Measurements from ENCODE around the gene COX5B.
"Not testable (repeated sequence)": the region's sequence is repeated elsewhere in the genome, so short reads cannot be mapped to it uniquely, and the experiment has no call there.

The COX5B gene

DNA sequence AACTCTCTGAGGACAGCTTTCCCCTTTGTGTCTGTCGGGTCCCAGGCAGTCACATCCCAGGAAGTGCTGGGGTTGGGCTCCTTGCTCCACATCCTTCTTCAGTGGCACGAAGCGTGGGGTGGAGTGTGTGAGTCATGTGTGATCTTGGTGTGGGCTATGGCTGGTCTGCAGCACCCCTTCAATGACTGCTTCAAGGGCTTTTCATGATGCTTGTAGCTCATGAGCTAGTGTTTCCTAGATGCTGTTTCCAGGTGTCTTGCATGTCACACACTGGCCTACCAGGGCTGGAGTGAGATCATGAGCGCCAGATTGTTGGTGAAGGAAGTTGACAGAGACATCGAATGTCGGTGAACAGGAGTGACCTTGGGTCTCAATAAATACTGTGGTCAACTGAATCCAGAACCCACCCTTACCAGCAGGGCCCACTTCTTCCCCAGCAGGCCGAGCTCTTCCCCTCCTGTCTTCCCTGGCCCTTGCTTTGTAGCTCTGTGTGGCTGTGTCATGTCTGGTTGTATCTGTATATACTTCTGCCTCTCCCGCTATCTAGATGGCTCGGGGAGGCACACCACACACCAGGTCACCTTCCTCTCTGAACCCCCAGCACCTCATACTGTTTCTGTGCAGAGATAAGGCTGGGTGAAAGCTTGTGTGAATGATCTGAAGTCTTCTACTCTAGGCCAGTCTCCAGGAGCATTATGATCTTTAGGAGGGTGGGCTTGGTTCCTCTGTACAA is 27.5 kb downstream of the COX5B start:
- DNase-seq (ENCODE audit: low read depth), result no peak

DNA sequence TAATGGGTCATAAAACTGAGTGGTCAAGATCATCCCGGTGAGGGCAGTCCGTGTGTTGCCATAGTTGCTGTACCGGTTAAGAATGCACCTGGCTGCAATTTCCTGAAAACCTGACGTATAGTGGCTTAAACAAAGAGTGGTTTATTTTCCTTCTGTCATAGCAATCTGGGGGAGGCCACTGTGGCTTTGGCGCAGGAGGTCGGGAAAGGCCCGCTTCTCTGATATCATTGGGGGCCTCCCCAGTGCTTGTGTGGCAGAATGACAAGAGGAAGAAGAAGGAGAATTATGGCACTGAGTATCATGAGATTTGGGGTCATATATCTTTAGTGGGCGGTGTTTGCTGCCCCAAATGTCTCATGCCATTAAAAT is 28.0 kb downstream of the COX5B start:
- DNase-seq (ENCODE audit: low read depth), result no peak

DNA sequence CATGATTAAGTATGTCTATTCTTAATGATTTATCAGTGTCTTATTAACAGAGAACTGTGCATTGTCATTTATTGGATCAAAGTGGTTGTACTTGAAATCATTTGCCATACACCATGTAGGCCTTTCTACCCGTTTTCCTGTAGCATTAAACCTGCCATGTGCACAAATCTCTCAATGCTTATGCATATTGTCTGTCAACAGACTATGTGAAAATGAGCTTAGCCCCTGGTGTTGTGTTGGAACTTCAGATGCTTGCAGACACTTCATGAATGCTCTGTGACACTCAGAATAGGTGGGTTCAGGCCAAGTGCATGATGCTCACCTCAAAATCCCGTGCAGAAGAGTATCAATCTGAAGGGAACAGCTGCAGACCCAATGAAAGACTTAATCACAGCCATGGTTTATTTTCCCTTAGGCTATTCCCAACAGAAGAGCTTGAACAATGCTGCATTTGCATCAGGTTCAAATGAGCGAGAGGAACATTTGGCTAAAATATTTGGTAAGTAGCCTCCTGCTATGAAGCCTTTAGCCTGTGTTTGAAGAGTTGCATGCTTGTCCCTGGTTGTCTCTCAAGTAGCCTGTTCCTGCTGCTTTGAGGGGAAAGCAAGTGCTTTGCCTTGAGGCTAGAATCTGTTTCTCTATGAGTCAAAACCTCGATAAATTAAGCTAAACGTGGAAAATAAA is 29.7 kb downstream of the COX5B start:
- no peak for DNase-seq (ENCODE audit: low read depth)

DNA sequence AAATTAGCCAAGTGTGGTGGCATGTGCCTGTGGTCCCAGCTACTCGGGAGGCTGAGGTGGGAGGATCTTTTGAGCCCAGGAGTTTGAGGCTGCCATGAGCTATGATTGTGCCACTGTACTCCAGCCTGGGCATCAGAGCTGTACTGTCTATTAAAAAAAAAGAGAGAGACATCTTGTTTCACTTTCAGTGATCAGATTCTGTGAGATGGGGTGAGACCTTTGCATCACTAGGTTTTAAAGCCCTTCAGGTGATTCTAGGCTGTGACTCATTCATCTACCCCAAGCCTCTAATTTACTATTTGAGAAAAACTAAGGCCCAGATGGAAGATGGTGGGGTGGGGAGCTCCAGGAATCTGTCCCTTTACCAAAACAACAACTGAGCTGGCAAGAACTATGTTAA is 30.8 kb downstream of the COX5B start:
- DNase-seq (ENCODE audit: low read depth), result no peak

DNA sequence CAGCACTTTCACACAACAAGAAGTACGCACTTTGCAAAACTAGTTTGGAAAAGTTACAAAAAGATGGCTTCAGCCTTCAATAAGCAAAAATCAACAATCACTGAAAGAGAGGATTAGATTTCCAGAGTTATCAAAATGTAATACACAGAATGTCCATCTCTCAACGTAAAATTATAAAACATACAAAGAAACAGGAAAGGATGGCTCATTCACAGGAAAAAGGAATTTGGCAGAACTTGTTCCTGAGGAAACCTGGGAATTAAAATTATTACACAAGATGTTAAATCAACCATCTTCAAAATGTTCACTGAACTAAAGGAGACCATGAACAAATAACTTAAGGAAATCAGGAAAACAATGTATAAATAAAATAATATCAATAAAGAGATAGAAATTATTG is 31.6 kb downstream of the COX5B start:
- no peak for DNase-seq (ENCODE audit: low read depth)

DNA sequence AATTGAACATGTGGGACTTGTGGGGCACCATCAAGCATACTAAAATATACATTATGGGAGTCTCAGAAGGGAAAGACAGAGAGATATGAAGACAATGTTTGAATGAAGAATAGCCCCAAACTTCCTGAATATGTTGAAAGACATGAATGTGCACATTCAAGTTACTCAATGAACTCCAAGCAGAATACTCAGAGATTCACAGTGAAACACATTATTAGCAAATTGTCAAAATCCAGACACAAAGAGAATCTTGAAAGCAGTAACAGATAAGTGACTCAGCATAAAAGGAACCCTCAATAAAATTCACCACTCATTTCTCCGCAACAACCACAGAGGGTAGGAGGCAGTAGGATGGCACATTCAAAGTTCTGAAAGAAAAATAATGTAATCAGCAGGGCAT is 32.4 kb downstream of the COX5B start:
- no peak for DNase-seq (ENCODE audit: low read depth)

DNA sequence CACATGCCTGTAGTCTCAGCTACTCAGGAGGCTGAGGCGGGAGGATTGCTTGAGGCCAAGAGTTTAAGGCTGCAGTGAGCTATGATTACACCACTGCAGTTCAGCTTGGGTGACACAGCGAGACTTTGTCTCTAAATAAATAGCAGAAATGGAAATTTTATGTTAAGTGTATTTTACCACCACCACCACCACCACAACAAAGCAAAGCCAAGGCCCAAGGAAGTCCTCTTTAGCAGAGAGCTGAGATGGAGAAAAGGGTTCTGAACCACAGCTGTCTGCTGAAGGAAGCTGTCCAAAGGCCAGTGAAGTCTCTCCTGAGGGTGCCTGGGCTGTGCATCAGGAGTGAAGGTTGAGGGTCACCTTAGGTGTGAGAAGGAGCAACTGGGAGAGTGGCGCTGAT is 41.4 kb downstream of the COX5B start:
- DNase-seq (ENCODE audit: low read depth), result not testable (repeated sequence)

DNA sequence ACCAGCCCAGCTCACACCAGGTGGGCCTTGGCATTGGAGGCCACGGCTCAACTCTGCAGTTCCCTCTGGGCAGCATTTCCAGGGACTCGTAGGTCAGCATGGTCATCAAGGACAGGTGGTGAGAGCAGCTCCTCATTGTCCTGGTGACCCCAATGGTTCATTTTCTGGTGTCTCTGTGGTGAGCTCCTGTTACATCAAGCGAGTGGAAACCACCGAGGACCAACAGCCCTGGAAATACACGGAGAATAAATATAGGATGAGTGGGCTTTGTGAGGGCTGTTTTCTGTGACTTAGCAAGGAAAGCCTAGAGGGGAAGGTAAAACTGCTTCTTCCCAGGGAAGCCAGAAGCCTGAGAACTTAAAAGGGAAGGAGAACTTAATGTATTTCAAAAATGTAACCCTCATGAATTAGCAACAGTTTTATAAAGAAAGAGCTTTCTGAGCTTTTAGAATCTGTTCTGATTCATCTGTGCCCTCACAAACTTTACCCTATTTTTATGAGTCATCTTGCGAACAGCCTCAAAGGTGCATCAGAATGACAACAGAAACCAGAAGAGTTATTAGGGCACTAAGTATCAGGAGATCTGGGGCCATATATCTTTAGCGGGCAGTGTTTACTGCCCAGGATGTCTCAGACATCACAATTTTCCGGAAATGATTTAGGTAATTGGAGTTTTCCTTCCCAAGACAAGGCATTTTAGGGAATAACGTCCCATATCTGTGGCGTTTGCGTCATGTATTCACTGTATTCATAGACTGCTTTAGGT is 42.4 kb downstream of the COX5B start:
- DNase-seq (ENCODE audit: low read depth), result no peak

DNA sequence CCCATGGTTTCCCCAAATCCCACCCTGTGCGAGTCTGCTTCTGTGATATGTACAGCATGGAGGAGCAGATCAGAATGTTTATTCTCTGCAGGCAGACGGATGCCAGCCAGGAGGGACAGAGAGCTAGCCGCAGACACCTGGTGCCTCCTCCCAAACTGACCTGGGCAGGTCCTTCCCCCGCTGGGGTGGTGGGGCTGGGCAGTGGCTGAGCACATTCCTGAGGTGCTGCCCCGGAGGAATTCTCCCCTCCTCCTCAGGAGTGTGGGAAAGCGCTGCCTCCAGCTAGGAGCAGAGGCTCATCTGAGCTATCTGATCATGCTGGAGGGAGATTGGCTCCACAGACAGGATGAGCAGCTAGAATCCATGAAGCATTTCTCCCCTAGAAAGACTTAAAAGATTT is 45.3 kb downstream of the COX5B start:
- DNase-seq (ENCODE audit: low read depth), result no peak

DNA sequence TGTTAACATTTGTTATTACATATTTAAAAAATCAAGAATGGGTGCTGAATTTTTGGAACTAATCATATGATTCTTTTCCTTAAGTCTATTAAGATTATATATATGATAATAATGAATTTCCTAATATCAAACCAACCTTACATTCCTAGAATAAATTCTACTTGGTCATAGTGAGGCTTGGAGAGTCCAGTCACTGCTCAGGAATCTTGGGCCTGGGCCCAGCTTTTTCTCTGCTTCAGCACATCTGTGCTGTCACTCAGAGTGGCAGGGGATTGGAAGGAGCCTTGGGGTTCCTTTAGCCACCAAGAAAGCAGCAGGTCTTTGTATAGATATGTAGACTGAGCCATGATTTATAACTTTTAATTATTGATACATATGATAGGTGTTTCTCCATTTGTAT is 47.6 kb downstream of the COX5B start:
- DNase-seq (ENCODE audit: low read depth), result no peak

DNA sequence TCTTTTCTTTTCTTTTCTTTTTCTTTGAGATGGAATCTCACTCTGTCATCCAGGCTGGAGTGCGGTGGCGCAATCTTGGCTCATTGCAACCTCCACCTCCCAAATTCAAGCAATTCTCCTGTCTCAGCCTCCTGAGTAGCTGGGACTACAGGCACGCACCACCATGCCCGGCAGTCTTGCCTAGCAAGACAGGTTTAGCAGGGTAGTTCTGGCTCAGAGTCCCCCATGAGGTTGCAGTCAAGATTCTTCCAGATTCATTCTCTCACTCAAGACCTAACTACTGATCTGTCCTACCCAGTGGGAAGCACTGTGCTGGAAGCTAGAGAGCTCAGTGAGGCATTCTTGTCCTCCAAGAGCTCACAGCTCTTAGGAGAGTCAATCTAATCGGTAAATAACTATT is 49.9 kb downstream of the COX5B start:
- no peak for DNase-seq (ENCODE audit: low read depth)

DNA sequence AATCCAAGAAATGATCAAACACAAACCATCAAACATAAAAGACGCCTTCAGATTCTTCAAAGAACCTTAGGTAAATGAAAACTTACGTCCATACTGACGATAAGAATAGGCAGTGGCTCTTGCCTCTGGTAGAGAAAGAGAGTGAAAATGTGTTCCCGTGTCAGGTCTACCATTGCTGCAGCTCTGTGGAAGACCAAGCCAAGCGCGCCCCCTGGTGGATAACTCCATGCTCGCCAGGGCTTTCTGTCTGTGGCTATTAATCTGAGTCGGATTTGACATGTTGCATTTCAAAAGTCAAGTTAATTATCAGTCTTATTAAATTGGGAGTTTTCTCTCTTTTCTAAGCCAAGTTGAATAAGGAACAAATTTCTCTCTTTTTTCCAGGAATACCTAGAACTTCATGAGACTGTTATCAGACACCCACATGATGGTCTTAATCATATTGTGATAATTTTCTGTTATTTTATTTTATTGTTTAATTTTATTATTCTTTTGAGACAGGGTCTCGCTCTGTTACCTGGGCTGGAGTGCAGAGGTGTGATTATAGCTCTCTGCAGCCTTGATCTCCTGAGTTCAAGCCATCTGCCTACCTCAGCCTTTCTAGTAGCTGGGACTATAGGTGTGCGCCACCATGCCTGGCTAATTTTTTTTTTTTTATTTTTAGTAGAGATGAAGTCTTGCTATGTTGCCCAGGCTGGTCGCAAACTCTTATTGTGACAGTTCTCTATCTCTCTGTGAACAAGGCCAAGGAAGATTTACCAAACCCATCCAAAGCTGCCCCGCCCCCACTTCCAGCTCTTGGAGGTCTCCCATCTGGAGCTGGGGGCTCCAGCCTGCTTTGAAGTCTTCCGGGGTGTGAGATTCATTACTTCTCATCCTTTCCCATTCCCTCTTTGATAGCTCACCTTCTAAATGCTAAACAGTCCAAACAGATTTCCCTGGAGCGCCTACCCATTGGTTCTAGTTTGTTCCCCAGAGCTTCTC is 51.7 kb downstream of the COX5B start:
- DNase-seq (ENCODE audit: low read depth), result peak; percentile 83
